HEK293 (cell line): ENCODE results near the gene TAS1R1.

Source experiments
- BCL11A ChIP-seq: fragments of 450-650 bp; formaldehyde crosslinking; IDR thresholded peaks from 2 replicates; pipeline ENCODE4 v1.5.1; 2016; ENCODE audit warnings: low read depth, missing biosample characterization, missing genetic modification characterization
- FEZF1 ChIP-seq: fragments of 450-650 bp; formaldehyde crosslinking; IDR thresholded peaks from 2 replicates; pipeline ENCODE4 v1.5.1; 2016; ENCODE audit warnings: missing biosample characterization, missing genetic modification characterization
- GLIS1 ChIP-seq: fragments of 450-650 bp; formaldehyde crosslinking; IDR thresholded peaks from 2 replicates; pipeline ENCODE4 v1.5.1; 2016; ENCODE audit warnings: missing biosample characterization, missing genetic modification characterization
- PBX3 ChIP-seq: sonication (generic); formaldehyde crosslinking; IDR thresholded peaks from 2 replicates; pipeline ENCODE4 v1.8.1; 2022; ENCODE audit warnings: mild to moderate bottlenecking, moderate library complexity, missing genetic modification reagents
- ZBTB10 ChIP-seq: fragments of 450-650 bp; formaldehyde crosslinking; IDR thresholded peaks from 2 replicates; pipeline ENCODE4 v1.5.1; 2016; ENCODE audit warnings: missing biosample characterization, missing genetic modification characterization
- ZBTB11 ChIP-seq: fragments of 450-650 bp; formaldehyde crosslinking; conservative IDR thresholded peaks from 2 replicates; pipeline ENCODE4 v1.5.1; 2016; ENCODE audit warnings: low read depth, missing biosample characterization, missing genetic modification characterization
- ZBTB17 ChIP-seq: fragments of 450-650 bp; formaldehyde crosslinking; IDR thresholded peaks from 2 replicates; pipeline ENCODE4 v1.5.1; 2016; ENCODE audit warnings: missing biosample characterization, missing genetic modification characterization
- ZBTB21 ChIP-seq: fragments of 450-650 bp; formaldehyde crosslinking; IDR thresholded peaks from 2 replicates; pipeline ENCODE4 v1.5.1; 2017; ENCODE audit warnings: missing biosample characterization, missing genetic modification characterization
- ZBTB7A ChIP-seq: fragments of 450-650 bp; formaldehyde crosslinking; IDR thresholded peaks from 2 replicates; pipeline ENCODE4 v1.5.1; 2016; ENCODE audit warnings: low read depth, missing biosample characterization, missing genetic modification characterization
- ZNF132 ChIP-seq: fragments of 450-650 bp; formaldehyde crosslinking; IDR thresholded peaks from 2 replicates; pipeline ENCODE4 v1.5.1; 2017; ENCODE audit warnings: missing biosample characterization, missing genetic modification characterization, borderline replicate concordance
- ZNF155 ChIP-seq: fragments of 450-650 bp; formaldehyde crosslinking; IDR thresholded peaks from 2 replicates; pipeline ENCODE4 v1.5.1; 2016; ENCODE audit warnings: missing biosample characterization, missing genetic modification characterization
- ZNF23 ChIP-seq: fragments of 450-650 bp; formaldehyde crosslinking; IDR thresholded peaks from 2 replicates; pipeline ENCODE4 v1.5.1; 2016; ENCODE audit warnings: missing biosample characterization, missing genetic modification characterization, borderline replicate concordance
- ZNF266 ChIP-seq: fragments of 450-650 bp; formaldehyde crosslinking; IDR thresholded peaks from 2 replicates; pipeline ENCODE4 v1.5.1; 2016; ENCODE audit warnings: missing biosample characterization, missing genetic modification characterization, low read depth
- ZNF341 ChIP-seq: fragments of 450-650 bp; formaldehyde crosslinking; IDR thresholded peaks from 2 replicates; pipeline ENCODE4; 2016; ENCODE audit warnings: low read depth, missing biosample characterization, missing genetic modification characterization
- ZNF366 ChIP-seq: fragments of 450-650 bp; formaldehyde crosslinking; conservative IDR thresholded peaks from 2 replicates; pipeline ENCODE4 v1.5.1; 2016; ENCODE audit warnings: missing biosample characterization, missing genetic modification characterization
- ZNF37A ChIP-seq: fragments of 450-650 bp; IDR thresholded peaks from 2 replicates; pipeline ENCODE4 v1.5.1; 2018; ENCODE audit warnings: missing biosample characterization, missing genetic modification characterization
- ZNF391 ChIP-seq: fragments of 450-650 bp; formaldehyde crosslinking; IDR thresholded peaks from 2 replicates; pipeline ENCODE4 v1.5.1; 2016; ENCODE audit warnings: low read depth, missing biosample characterization, missing genetic modification characterization, borderline replicate concordance
- ZNF394 ChIP-seq: fragments of 450-650 bp; formaldehyde crosslinking; IDR thresholded peaks from 2 replicates; pipeline ENCODE4 v1.5.1; 2016; ENCODE audit warnings: missing biosample characterization, missing genetic modification characterization, mild to moderate bottlenecking, moderate library complexity, borderline replicate concordance
- ZNF423 ChIP-seq: fragments of 450-650 bp; formaldehyde crosslinking; IDR thresholded peaks from 2 replicates; pipeline ENCODE4 v1.5.1; 2016; ENCODE audit warnings: missing biosample characterization, missing genetic modification characterization
- ZNF473 ChIP-seq: fragments of 450-650 bp; formaldehyde crosslinking; IDR thresholded peaks from 2 replicates; pipeline ENCODE4 v1.5.1; 2017; ENCODE audit warnings: missing biosample characterization, missing genetic modification characterization
- ZNF48 ChIP-seq: fragments of 450-650 bp; formaldehyde crosslinking; IDR thresholded peaks from 2 replicates; pipeline ENCODE4 v1.5.1; 2016; ENCODE audit warnings: missing biosample characterization, missing genetic modification characterization
- ZNF629 ChIP-seq: fragments of 450-650 bp; formaldehyde crosslinking; IDR thresholded peaks from 2 replicates; pipeline ENCODE4 v1.5.1; 2017; ENCODE audit warnings: missing biosample characterization, missing genetic modification characterization
- ZNF658 ChIP-seq: fragments of 450-650 bp; formaldehyde crosslinking; IDR thresholded peaks from 2 replicates; pipeline ENCODE4; 2016; ENCODE audit warnings: missing biosample characterization, missing genetic modification characterization
- ZNF777 ChIP-seq: fragments of 450-650 bp; formaldehyde crosslinking; IDR thresholded peaks from 2 replicates; pipeline ENCODE4 v1.5.1; 2017; ENCODE audit warnings: missing biosample characterization, missing genetic modification characterization, borderline replicate concordance
- ZNF830 ChIP-seq: fragments of 450-650 bp; IDR thresholded peaks from 2 replicates; pipeline ENCODE4 v1.5.0; 2018; ENCODE audit warnings: missing biosample characterization, missing genetic modification characterization, low read depth, mild to moderate bottlenecking, moderate library complexity
- ZNF843 ChIP-seq: fragments of 450-650 bp; formaldehyde crosslinking; IDR thresholded peaks from 2 replicates; pipeline ENCODE4 v1.5.1; 2016; ENCODE audit warnings: missing biosample characterization, missing genetic modification characterization
- ZSCAN23 ChIP-seq: fragments of 450-650 bp; formaldehyde crosslinking; IDR thresholded peaks from 2 replicates; pipeline ENCODE4 v1.5.1; 2016; ENCODE audit warnings: missing biosample characterization, missing genetic modification characterization
- TF ChIP-seq, protein P1 (sequence below): fragments of 450-650 bp; formaldehyde crosslinking; IDR thresholded peaks from 2 replicates; pipeline ENCODE4 v1.5.1; 2016; ENCODE audit warnings: missing biosample characterization, missing genetic modification characterization
- TF ChIP-seq, protein P2 (sequence below): fragments of 450-650 bp; formaldehyde crosslinking; IDR thresholded peaks from 2 replicates; pipeline ENCODE4; 2016; ENCODE audit warnings: missing biosample characterization, missing genetic modification characterization

Gene TAS1R1

GRCh38 chr1:6624710-6625583, 69.8 kb downstream of the TAS1R1 start, which contains the start of gene THAP3 (continued):
- TF ChIP-seq ZNF658 (tag by site-specific recombination) (no peak), ZNF37A (tag by site-specific recombination) (no peak), ZBTB11 (tag by site-specific recombination) (no peak; the same call in 1 of the 2 replicates), ZBTB17 (tag by site-specific recombination) (peak; percentile 45; the same call in 1 of the 2 replicates), FEZF1 (tag by site-specific recombination) (no peak), ZBTB21 (tag by site-specific recombination) (peak; percentile 76), ZNF155 (tag by site-specific recombination) (no peak), ZNF473 (tag by site-specific recombination) (no peak), ZNF423 (tag by site-specific recombination) (peak; percentile 97), ZBTB7A (tag by site-specific recombination) (no peak), ZNF366 (peak; percentile 97), ZNF830 (tag by site-specific recombination) (no peak), GLIS1 (peak; percentile 67), ZNF629 (tag by site-specific recombination) (peak; percentile 94), ZNF843 (tag by site-specific recombination) (peak; percentile 66), BCL11A (no peak), ZSCAN23 (no peak), ZNF341 (tag by site-specific recombination) (peak; percentile 41; the same call in 1 of the 2 replicates), PBX3 (peak; percentile 76; the same call in 1 of the 2 replicates), ZNF394 (tag by site-specific recombination) (no peak; the same call in 1 of the 2 replicates), ZNF266 (tag by site-specific recombination) (no peak), ZNF48 (no peak), ZBTB10 (tag by site-specific recombination) (peak; percentile 98), ZNF132 (tag by site-specific recombination) (no peak), ZNF23 (tag by site-specific recombination) (no peak), ZNF777 (tag by site-specific recombination) (no peak), ZNF391 (tag by site-specific recombination) (no peak)
- TF ChIP-seq, protein P1, sequence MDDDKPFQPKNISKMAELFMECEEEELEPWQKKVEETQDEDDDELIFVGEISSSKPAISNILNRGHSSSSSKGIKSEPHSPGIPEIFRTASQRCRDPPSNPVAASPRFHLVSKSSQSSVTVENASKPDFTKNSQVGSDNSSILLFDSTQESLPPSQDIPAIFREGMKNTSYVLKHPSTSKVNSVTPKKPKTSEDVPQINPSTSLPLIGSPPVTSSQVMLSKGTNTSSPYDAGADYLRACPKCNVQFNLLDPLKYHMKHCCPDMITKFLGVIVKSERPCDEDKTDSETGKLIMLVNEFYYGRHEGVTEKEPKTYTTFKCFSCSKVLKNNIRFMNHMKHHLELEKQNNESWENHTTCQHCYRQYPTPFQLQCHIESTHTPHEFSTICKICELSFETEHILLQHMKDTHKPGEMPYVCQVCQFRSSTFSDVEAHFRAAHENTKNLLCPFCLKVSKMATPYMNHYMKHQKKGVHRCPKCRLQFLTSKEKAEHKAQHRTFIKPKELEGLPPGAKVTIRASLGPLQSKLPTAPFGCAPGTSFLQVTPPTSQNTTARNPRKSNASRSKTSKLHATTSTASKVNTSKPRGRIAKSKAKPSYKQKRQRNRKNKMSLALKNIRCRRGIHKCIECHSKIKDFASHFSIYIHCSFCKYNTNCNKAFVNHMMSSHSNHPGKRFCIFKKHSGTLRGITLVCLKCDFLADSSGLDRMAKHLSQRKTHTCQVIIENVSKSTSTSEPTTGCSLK (tag by site-specific recombination) = no peak
- TF ChIP-seq, protein P2, sequence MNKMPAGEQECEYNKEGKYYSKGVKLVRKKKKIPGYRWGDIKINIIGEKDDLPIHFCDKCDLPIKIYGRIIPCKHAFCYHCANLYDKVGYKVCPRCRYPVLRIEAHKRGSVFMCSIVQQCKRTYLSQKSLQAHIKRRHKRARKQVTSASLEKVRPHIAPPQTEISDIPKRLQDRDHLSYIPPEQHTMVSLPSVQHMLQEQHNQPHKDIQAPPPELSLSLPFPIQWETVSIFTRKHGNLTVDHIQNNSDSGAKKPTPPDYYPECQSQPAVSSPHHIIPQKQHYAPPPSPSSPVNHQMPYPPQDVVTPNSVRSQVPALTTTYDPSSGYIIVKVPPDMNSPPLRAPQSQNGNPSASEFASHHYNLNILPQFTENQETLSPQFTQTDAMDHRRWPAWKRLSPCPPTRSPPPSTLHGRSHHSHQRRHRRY (tag by site-specific recombination) = no peak
